Naive B cell (primary cell): ENCODE data around the gene ASB4. TPM values are rescaled to one million over a fixed set of nuclear protein-coding genes. Genes with fewer than 3 reads are reported as not detected.

ENCODE experiments used
- ATAC-seq, 2 donors: fragments of 150-1000 bp; cut with Tn5 transposase; 2 replicates each; pipeline ENCODE4 v1.10.0; 2021; ENCODE audit warnings: low read depth in 2 of 2, mild to moderate bottlenecking in 2 of 2, moderate library complexity in 2 of 2
- DNase-seq: peaks from one replicate; pipeline ENCODE4 v3.0.0; 2022
- H3K27ac Mint-ChIP-seq, 6 donors: one replicate each; pipeline ENCODE4 v1.8.0; 2020 to 2022; ENCODE audit warnings: mild to moderate bottlenecking in 6 of 6, mixed read lengths in 6 of 6, moderate library complexity in 5 of 6, inconsistent platforms in 2 of 6
- H3K27me3 Mint-ChIP-seq, 3 donors: one replicate each; pipeline ENCODE4 v1.8.0; 2021 to 2022; ENCODE audit warnings: mixed read lengths in 3 of 3, mild to moderate bottlenecking in 1 of 3
- H3K36me3 Mint-ChIP-seq, 2 donors: one replicate each; pipeline ENCODE4 v1.8.0; 2020 to 2022; ENCODE audit warnings: mixed read lengths in 2 of 2, inconsistent platforms in 1 of 2, mild to moderate bottlenecking in 1 of 2
- H3K4me1 Mint-ChIP-seq, 3 donors: one replicate each; pipeline ENCODE4 v1.8.0; 2020 to 2022; ENCODE audit warnings: mixed read lengths in 3 of 3, inconsistent platforms in 1 of 3, mild to moderate bottlenecking in 1 of 3, moderate library complexity in 1 of 3
- H3K4me3 Mint-ChIP-seq, 8 donors: one replicate each; pipeline ENCODE4 v1.8.0; 2020 to 2022; ENCODE audit warnings: mild to moderate bottlenecking in 8 of 8, mixed read lengths in 8 of 8, moderate library complexity in 8 of 8, inconsistent platforms in 2 of 8
- H3K9me3 Mint-ChIP-seq, 7 donors: one replicate each; pipeline ENCODE4 v1.8.0; 2020 to 2022; ENCODE audit warnings: mixed read lengths in 7 of 7, mild to moderate bottlenecking in 5 of 7, inconsistent platforms in 2 of 7, moderate library complexity in 1 of 7
- polyA plus RNA-seq, 6 donors: library from polyadenylated mRNA; unstranded; fragments of 300-500 nt; fragmentation: Illumina TruSeq; gene quantifications; one replicate each; pipeline ENCODE4 v1.2.3, GENCODE V29; 2021; ENCODE audit warnings: low read depth in 6 of 6

Gene ASB4
- polyA plus RNA-seq, 6 donors from 2014 or later = not detected

DNA sequence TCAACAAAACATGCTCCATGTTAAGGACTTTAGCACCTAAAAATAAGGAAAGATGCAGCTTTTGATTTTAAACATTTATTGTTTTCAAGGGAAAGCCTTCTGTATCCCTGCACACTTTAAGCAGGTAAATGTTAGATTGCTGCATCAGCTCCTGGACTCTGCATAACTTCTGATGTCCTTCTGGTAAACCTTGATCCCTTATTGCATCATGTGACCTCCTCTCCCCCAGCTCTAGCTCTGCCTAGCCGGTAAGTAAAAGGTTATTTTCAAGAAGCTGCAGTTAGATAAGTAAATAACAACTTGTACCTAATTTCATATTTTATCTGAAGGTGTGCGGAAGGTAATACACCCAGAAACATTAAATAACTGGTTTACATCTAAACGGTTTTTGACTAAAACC lies 73.1 kb downstream of the ASB4 start:
- Mint-ChIP-seq H3K27ac (no peak overlapping the region), H3K9me3 (peaks cover 0 to 2% (median 0%) of the 10 kb centered on the region in 7 donors), H3K4me3 (no peak overlapping the region), H3K4me1 (no peaks in the 10 kb centered on the region), H3K36me3 (peaks cover 0 to 7% of the 10 kb centered on the region in 2 donors), H3K27me3 (peaks cover 0 to 18% (median 7%) of the 10 kb centered on the region in 3 donors)
- DNase-seq (no peak), ATAC-seq (no peak)

GRCh38 chr7:95560674-95561073 lies 74.9 kb downstream of the ASB4 start:
- H3K4me3 Mint-ChIP-seq = no peak overlapping the region
- no peak for DNase-seq
- peaks cover 0 to 2% (median 0%) of the 10 kb centered on the region in 7 donors for H3K9me3 Mint-ChIP-seq
- no peak for ATAC-seq
- no peaks in the 10 kb centered on the region for H3K4me1 Mint-ChIP-seq
- H3K27me3 Mint-ChIP-seq = peaks cover 0 to 14% (median 5%) of the 10 kb centered on the region in 3 donors
- no peak overlapping the region for H3K27ac Mint-ChIP-seq
- peaks cover 0 to 7% of the 10 kb centered on the region in 2 donors for H3K36me3 Mint-ChIP-seq

DNA sequence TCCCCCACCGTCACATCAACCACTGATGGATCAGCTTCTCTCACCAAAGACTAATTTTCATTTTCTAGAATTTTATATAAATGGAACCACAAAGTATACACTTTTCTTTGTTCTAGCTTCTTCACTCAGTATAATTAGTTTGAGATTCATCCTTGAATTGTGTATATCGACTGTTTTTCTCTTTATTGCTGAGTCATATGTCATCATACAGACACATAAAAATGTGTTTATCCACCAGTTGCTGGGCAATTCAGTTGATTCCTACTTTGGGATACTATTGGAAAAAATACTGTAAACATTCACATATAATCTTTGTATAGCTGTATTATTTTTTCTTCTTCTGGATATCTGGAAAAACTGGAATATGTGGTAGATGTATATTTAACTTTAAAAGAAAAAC lies 84.0 kb downstream of the ASB4 start:
- no peak for DNase-seq
- no peak overlapping the region for H3K4me3 Mint-ChIP-seq
- peaks cover 0 to 6% (median 0%) of the 10 kb centered on the region in 3 donors for H3K27me3 Mint-ChIP-seq
- H3K27ac Mint-ChIP-seq = no peak overlapping the region
- no peaks in the 10 kb centered on the region for H3K36me3 Mint-ChIP-seq
- no peaks in the 10 kb centered on the region for H3K4me1 Mint-ChIP-seq
- ATAC-seq = no peak
- peaks cover 0 to 4% (median 2%) of the 10 kb centered on the region in 7 donors for H3K9me3 Mint-ChIP-seq

DNA sequence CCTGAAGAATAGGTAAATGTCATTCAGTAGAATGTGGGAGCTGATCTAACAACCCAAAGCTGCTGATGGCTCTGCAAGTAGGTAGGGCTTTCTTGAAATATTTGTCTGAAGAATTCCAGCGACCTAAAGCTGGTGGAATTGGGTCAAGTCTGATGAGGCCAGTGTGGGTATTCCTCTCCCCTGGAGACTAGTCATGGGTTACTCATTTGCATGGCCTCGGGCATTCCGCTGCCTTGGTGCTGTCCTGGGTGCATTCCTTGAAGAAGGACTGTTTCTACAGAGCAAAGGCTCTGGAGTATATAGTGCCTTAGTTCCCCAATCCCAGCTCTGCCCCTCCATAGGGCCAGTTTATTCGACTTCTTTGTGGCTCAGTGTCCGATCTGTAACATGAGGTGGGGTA lies 91.4 kb downstream of the ASB4 start:
- Mint-ChIP-seq H3K9me3 (peaks cover 0 to 6% (median 0%) of the 10 kb centered on the region in 7 donors), H3K4me3 (no peak overlapping the region), H3K36me3 (peaks cover 0 to 5% of the 10 kb centered on the region in 2 donors), H3K4me1 (no peaks in the 10 kb centered on the region), H3K27me3 (peaks cover 0 to 14% (median 0%) of the 10 kb centered on the region in 3 donors), H3K27ac (no peak overlapping the region)
- no peak for DNase-seq
- ATAC-seq = no peak

- Mint-ChIP-seq H3K9me3 (peaks cover 0 to 2% (median 0%) of the 10 kb centered on the region in 7 donors), H3K4me3 (no peak overlapping the region), H3K27ac (no peak overlapping the region), H3K27me3 (peaks cover 0 to 14% (median 0%) of the 10 kb centered on the region in 3 donors), H3K4me1 (no peaks in the 10 kb centered on the region), H3K36me3 (peaks cover 0 to 5% of the 10 kb centered on the region in 2 donors)
- ATAC-seq = no peak
- DNase-seq = no peak
Observed at GRCh38 chr7:95578299-95578855, 92.6 kb downstream of the ASB4 start.

DNA sequence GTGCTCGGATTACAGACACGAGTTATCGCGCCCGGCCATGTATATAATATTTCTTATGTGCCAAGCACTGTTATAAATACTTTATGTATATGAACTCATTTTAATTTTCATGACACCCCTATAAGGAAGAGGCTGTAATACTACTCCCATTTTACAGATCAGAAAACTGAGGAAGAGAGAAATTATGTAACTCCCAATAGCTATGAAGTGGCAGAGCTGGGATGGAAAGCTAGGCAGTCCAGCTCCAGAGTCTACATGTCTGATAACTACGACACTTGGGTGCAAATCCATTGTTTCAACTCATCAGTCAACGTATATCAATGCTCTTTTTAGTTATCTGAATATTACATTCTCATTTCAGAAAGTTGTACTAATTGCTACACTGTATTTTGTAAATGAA lies 93.6 kb downstream of the ASB4 start:
- Mint-ChIP-seq H3K27ac (peak overlapping the region in 1 of 6 donors; percentile 30), H3K9me3 (peaks cover 0 to 2% (median 0%) of the 10 kb centered on the region in 7 donors), H3K4me3 (no peak overlapping the region), H3K4me1 (no peaks in the 10 kb centered on the region), H3K27me3 (peaks cover 0 to 14% (median 0%) of the 10 kb centered on the region in 3 donors), H3K36me3 (peaks cover 5 to 13% of the 10 kb centered on the region in 2 donors)
- DNase-seq (no peak), ATAC-seq (no peak)

GRCh38 chr7:95581467-95581866 lies 95.7 kb downstream of the ASB4 start:
- no peak overlapping the region for H3K27ac Mint-ChIP-seq
- no peak overlapping the region for H3K4me3 Mint-ChIP-seq
- DNase-seq (no peak), ATAC-seq (no peak)
- H3K4me1 Mint-ChIP-seq = no peaks in the 10 kb centered on the region
- H3K27me3 Mint-ChIP-seq = peaks cover 0 to 2% (median 0%) of the 10 kb centered on the region in 3 donors
- peaks cover 8 to 14% of the 10 kb centered on the region in 2 donors for H3K36me3 Mint-ChIP-seq
- H3K9me3 Mint-ChIP-seq = no peaks in the 10 kb centered on the region

DNA sequence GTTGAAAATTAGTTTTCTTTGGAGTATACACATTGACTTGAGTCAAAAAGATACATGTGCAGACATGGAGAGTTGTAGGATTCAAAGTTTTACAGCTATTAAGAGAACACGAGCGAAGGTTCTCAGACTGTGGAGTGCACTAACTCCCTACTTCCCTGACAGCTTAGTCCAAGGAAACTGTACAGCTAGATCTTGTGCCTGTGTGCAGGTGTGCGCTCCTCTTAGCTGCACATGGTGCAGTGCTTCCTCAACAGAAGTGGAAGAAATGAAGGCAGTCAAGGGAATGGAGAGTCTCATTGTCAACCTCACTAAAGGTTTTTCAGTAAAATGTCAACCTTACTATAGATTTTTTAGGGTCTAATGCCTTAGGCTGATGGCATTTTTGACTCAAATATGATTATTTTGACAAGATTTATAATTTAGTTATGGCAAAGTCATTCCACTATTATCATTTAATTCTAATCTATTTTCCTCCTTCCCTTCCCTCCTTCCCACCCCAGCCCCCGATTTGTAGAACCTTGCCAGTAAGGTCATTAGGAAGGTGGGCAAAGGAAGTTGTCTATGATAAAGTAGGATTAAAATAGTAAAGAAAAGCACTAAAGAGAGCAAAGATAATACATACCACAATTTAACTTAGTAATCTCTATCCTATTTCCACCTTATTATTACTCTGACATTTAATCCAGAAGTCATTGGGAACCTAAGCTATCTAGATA lies 97.0 kb downstream of the ASB4 start:
- Mint-ChIP-seq H3K9me3 (no peaks in the 10 kb centered on the region), H3K27me3 (no peaks in the 10 kb centered on the region), H3K4me1 (no peaks in the 10 kb centered on the region), H3K36me3 (peaks cover 18 to 24% of the 10 kb centered on the region in 2 donors), H3K27ac (peak overlapping the region in 1 of 6 donors; percentile 56), H3K4me3 (no peak overlapping the region)
- ATAC-seq = no peak
- DNase-seq = no peak

GRCh38 chr7:95583834-95584621 lies 98.3 kb downstream of the ASB4 start:
- H3K36me3 Mint-ChIP-seq = peaks cover 18 to 26% of the 10 kb centered on the region in 2 donors
- H3K9me3 Mint-ChIP-seq = no peaks in the 10 kb centered on the region
- no peak overlapping the region for H3K4me3 Mint-ChIP-seq
- H3K27ac Mint-ChIP-seq = peak overlapping the region in 1 of 6 donors; percentile 45
- DNase-seq (no peak), ATAC-seq (no peak)
- H3K4me1 Mint-ChIP-seq = peaks cover under 1 to 7% (median 4%) of the 10 kb centered on the region in 3 donors
- no peaks in the 10 kb centered on the region for H3K27me3 Mint-ChIP-seq

DNA sequence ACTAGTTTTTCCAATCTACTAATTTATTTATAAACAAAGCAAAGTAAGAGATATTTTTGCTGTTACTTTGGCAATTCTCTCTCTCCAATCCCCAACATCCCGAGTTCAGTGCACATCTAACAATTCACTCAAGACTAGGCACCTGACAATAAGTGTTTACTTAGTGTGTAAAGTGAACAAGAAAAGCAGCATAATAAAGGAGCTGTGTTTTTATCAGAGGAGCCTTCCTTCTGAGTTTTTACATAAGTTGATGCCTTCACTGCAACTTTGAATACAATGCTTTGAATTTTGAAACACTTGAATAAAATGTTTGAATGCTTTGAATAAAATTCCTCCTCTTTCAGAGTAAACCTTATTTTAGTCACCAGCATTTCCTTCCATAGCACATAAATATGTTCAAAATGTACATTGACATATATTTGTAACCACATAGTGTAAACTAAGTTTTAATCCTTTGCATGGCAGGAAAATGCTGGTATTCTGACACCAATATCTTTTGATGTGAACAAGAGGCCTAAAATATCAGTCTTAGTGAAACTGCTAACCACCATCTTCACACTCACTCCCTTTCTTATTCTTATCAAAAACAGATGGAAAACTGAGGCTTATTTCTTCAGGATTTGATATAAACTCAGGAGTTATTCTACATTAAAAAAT lies 99.2 kb downstream of the ASB4 start:
- Mint-ChIP-seq H3K4me1 (peaks cover 4 to 12% (median 7%) of the 10 kb centered on the region in 3 donors), H3K4me3 (no peak overlapping the region), H3K36me3 (peaks cover 18 to 30% of the 10 kb centered on the region in 2 donors), H3K27me3 (no peaks in the 10 kb centered on the region), H3K27ac (no peak overlapping the region), H3K9me3 (no peaks in the 10 kb centered on the region)
- ATAC-seq = no peak
- no peak for DNase-seq

- Mint-ChIP-seq H3K27ac (peak overlapping the region in 1 of 6 donors; percentile 74), H3K4me1 (peaks cover 4 to 12% (median 7%) of the 10 kb centered on the region in 3 donors), H3K9me3 (no peaks in the 10 kb centered on the region), H3K36me3 (peaks cover 18 to 30% of the 10 kb centered on the region in 2 donors), H3K4me3 (no peak overlapping the region), H3K27me3 (no peaks in the 10 kb centered on the region)
- ATAC-seq = no peak
- DNase-seq = no peak
Observed at GRCh38 chr7:95585426-95585789, 99.7 kb downstream of the ASB4 start.

GRCh38 chr7:95586951-95587301 lies 101.2 kb downstream of the ASB4 start:
- no peaks in the 10 kb centered on the region for H3K9me3 Mint-ChIP-seq
- peak overlapping the region in 1 of 6 donors; percentile 11 for H3K27ac Mint-ChIP-seq
- peaks cover 4 to 20% (median 11%) of the 10 kb centered on the region in 3 donors for H3K4me1 Mint-ChIP-seq
- H3K27me3 Mint-ChIP-seq = no peaks in the 10 kb centered on the region
- no peak for ATAC-seq
- H3K4me3 Mint-ChIP-seq = no peak overlapping the region
- peaks cover 18 to 30% of the 10 kb centered on the region in 2 donors for H3K36me3 Mint-ChIP-seq
- no peak for DNase-seq

DNA sequence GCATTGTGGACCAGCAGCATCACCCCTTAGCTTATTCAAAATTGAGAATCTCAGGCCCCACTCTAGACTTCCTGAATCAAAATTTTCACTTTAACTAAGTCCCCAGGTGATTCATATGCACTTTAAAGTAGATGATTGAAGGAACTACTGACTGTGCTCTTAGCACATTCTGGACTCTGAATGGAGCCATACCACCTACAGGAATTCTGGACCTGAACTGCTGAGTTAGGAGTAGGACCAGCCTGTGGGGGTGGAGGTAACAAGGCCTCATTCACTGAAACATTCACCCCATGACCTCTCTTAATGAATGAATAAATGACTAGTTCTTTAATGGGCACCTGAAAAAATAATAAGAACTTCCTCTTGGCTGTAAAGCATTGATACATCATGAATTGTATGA lies 103.3 kb downstream of the ASB4 start:
- DNase-seq = no peak
- ATAC-seq = no peak
- Mint-ChIP-seq H3K9me3 (no peaks in the 10 kb centered on the region), H3K4me1 (peaks cover 4 to 20% (median 11%) of the 10 kb centered on the region in 3 donors), H3K27ac (peak overlapping the region in 1 of 6 donors; percentile 18), H3K4me3 (no peak overlapping the region), H3K36me3 (peaks cover 16 to 26% of the 10 kb centered on the region in 2 donors), H3K27me3 (no peaks in the 10 kb centered on the region)
